Fibroblast of peridontal ligament (primary cell): ENCODE data around the gene DCTN2.

Source experiments
- DNase-seq: peaks from one replicate; pipeline ENCODE4 v3.0.0-alpha.2; 2010; ENCODE audit errors: extremely low read depth

Gene DCTN2

GRCh38 chr12:57550641-57551549, 3.9 kb upstream of the DCTN2 start:
- no peak for DNase-seq

DNA sequence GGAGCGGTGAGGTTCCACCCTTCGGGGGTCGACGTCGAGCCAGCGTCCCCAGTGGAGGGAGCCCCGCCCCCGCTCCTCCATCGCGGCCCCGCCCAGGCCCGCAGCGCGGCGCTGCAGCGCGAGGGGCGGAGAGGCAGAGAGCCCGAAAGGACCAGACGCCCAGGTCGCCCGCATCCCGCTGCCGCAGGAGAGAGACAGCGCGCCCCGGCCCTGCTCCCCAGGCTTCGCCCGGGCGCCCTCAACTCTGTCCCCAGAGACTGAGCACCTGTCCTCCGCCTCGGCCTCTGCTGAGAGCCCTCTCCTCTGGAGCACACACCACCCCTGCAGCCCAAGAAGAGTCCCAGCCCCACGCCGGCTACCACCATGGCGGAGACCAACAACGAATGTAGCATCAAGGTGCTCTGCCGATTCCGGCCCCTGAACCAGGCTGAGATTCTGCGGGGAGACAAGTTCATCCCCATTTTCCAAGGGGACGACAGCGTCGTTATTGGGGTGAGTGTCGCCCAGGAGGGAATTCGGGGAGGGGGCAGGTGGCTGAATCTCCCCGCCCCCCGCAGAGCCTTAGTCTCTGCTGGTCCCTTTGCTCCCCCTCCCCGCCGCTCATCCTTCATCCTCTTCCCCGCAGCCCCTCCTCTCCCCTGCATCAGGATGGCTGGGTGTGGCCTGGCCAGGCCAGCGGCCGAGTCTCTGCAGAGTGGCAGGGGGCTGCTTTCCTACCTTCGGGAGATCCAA, 3.1 kb upstream of the DCTN2 start, which contains the start of gene KIF5A:
Gene KIF5A (plus strand): TSS at position 136 of the 732 bp plus-strand sequence. CDS start 228 bp downstream, at position 364.
- DNase-seq: no peak

GRCh38 chr12:57549203-57549908, 2.4 kb upstream of the DCTN2 start:
- no peak for DNase-seq

- no peak for DNase-seq
These were observed 1.5 kb upstream of the DCTN2 start for GRCh38 chr12:57548488-57548887.

DNA sequence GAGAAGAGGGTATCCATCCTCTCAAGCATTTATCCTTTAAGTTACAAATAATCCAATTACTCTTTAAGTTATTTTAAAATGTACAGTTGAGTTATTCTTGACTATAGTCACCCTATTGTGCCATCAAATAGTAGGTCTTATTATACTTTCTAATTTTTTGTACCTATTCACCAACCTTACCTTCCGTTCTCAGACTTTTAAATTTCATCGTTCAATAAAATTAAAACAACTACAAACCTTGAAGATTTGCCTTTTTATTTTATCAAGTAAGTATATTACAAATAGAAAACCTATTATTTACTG, 972 bp upstream of the DCTN2 start:
- no peak for DNase-seq

DNA sequence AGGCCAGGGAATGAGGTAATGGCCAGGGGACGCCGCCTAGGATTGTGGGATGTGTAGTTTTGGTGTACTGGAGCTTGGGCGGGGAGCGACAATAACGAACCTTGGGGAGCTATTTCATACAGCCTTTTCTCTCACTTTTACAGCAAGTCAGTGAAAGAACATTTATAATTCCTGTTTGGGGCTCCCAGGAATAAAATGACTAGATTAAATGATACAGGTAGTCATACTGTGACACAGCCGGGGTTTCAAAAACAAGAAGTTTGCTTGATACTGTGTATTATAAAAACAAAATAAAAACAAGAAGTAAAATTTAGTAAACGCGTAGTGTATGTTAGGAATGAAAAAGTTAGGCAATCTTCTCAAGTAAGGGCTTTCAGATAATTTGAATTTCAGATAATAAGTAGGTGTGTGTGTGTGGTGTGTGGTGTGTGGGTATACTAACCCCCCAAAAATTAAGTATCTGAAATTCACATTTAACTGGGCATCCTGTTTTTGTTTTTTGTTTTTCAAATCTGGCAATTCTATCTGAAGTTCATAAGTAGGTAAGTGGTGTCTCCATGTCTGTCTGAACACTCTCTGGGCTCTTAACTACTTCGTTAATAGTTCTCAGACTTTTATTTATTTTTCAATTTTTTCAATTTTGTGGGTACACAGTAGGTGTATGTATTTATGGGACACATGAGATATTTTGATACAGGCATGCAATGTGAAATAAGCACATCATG, 458 bp upstream of the DCTN2 start:
- no peak for DNase-seq

- no peak for DNase-seq
These were observed 1.1 kb downstream of the DCTN2 start for GRCh38 chr12:57545809-57546437.

DNA sequence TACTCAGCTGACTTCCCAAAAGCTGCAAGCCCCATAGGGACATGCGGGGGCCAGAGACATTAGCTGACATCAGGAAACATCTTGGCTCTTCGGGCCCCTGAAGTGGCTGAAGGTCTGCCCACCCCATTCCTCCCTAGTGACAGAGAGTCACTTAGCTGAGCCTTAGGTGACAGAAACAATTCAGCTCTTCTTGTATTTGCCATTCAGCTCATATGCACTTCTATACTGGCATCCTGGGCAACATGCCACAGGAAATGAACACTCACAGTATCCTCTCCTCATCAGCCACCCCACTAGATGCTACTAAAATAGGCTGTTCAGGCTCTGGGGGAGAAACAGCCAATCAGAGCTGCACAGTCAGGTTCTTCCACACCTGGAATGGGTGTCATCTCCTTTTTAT, 3.4 kb downstream of the DCTN2 start:
- DNase-seq: no peak

- DNase-seq: no peak
These were observed 5.3 kb downstream of the DCTN2 start for GRCh38 chr12:57541717-57542116.

- DNase-seq: no peak
These were observed 6.0 kb downstream of the DCTN2 start for GRCh38 chr12:57541001-57541400.

DNA sequence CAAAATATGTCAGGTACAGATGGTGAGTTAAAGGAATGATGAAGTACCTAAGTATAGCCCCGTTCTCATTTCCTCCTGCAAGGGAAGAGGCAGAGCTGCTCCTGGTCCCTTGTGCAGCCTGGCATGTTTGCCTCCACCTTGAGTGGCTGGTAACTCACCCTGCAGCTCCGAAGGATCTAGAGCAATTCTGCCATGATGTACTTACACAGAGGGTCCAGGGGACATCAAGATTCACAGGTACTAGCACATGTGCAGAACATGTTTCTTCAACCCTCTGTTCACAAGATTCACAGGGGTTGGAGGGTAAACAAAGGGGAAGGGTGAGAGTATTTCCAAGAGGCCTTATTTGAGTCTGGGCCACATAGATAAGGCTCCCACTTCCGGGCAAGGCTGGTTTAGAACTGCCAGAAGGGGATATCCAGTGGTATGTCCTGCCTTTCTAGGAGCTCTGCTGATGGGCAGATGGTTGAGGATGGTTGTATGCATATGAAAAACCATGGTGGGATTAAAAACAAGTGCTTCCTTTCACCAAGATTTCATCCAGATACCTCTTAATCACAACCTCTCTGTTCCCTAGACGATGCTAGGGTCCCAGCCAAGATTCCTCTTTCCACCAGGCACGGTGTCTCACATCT, 7.7 kb downstream of the DCTN2 start:
- DNase-seq: no peak

DNA sequence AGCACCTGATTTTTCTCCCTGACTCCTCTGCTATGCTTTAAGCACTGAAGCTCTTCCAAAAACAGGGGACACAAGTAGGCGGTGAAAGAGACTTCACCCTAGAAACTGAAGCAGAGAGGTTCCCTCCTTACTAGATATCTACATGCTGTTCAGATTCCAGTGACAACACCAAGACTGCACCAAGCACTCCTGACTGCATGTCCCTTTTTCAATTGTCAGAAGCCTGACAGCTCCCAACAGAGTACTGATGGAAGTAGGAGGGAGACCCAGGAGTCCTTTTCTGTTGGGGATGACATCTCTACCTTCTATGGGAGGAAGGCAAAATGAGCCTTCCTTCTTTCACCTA, 10.4 kb downstream of the DCTN2 start:
- no peak for DNase-seq

- DNase-seq: no peak
These were observed 11.0 kb downstream of the DCTN2 start for GRCh38 chr12:57535764-57536596.

DNA sequence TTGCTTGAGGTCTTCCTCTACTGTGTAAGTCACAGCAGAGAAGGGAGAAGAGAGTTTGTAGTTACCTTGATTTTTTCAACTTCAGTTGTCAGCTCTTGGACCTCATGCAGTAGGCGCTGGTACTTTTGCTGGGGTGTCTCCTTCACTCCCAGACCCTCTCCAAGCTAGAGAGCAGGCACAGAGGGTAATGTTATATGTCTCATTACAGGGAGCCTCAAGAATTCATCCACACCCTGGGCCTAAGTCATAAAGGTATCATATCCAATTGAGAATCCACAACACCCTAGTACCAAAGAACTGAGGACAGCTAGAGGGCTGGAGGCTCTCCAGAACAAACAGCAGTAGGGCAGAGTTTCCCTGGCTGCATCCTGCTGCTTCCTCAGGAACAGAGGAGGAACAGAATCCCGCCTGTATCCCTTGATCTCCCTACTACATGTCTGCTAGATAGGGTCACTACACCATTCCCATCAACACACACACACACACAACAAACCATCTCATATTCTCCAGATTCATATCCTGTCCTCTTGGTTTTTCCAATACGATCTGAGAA, 11.9 kb downstream of the DCTN2 start:
- DNase-seq: no peak

GRCh38 chr12:57534250-57534649, 12.7 kb downstream of the DCTN2 start:
- no peak for DNase-seq

- no peak for DNase-seq
These were observed 13.9 kb downstream of the DCTN2 start for GRCh38 chr12:57533108-57533507.

DNA sequence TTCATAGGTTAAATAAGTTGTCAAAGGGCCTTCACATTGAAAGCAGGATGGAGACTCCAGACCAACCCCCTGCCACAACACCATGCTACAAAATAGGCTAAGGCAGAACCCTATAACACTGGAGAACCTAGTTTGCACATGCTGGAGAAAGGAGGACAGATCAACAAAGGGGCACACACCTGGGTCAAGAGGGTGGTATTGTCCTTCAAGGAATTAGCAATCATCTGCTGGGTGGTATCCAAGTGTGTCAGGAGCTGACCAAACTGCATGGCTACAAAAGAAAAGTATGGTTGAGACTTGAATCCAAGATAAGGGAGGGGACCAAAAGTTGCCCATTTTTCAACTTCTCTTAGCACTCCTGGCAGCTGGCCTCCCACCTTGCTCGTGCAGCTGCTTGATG, 15.2 kb downstream of the DCTN2 start:
- DNase-seq: no peak

DNA sequence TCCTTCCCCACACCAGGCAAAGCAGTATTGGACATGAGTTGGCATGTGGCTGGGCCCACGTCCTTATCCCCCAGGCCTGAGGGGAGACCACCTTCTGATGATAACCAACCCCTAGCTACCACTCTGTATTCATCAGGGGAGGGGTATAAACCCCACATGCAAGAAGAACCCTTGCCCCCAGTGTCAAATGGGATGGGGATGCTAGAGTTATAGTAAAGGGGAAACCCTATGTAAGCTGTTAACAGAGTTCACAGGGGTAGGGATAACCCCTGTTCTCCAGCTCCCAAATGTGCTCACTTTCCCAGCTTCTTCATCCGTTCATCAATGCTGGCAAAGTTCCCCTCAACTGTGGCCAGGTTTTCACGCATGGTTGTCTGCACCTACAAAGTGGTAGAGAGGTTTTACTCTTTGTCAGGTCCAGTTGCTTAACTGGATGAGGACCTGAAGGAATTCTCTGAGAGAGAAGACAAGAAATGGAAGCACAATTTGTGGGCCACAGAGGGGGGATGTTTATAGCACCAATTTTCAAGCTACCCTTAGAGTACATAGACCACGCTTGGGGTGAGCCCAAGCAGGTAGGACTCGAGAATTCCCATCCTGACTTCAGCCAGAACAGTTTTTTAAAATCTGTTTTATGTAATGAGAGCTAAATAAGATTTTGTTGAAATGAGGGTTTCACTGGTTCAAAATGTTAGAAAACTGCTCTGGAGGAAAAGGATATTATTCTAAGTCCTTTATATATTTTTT, 16.4 kb downstream of the DCTN2 start:
- DNase-seq: no peak

GRCh38 chr12:57529831-57530230, 17.2 kb downstream of the DCTN2 start:
- no peak for DNase-seq
